Testis (tissue), 2 donors: ENCODE data around the gene RAB13.

ENCODE experiments used
- CTCF ChIP-seq, 3 experiments: fragments of 450-650 bp in 2 of 3; fragments of 200-600 bp in 1 of 3; sonication (generic) in 1 of 3; IDR thresholded peaks; one replicate each; pipeline ENCODE4 v1.5.1; 2016 to 2019; ENCODE audit warnings: antibody characterized with exemption in 3 of 3, mild to moderate bottlenecking in 2 of 3, moderate library complexity in 1 of 3
- POLR2A ChIP-seq: fragments of 450-650 bp; IDR thresholded peaks from one replicate; pipeline ENCODE4 v1.6.1; 2017; ENCODE audit warnings: antibody characterized with exemption, mild to moderate bottlenecking, moderate library complexity

- no peak for TF ChIP-seq CTCF (IDR thresholded peaks at IDR 0.05)
- TF ChIP-seq POLR2A, result no peak
Measured at GRCh38 chr1:153963850-153964331, 22.2 kb downstream of the RAB13 start.
